K562 (cell line): ENCODE measurements around the gene LZTFL1. TPM values are rescaled to one million over a fixed set of nuclear protein-coding genes. Genes with fewer than 3 reads are reported as not detected.
"Not testable (repeated sequence)": the region's sequence is repeated elsewhere in the genome, so short reads cannot be mapped to it uniquely, and the experiment has no call there.

ENCODE experiments used
- ATAC-seq: fragments of 200-7000 bp; cut with Tn5 transposase; 3 replicates; pipeline ENCODE4 v1.9.1; 2020; ENCODE audit warnings: moderate library complexity
- BruUV-seq: library from RNA; stranded (reverse); fragments of 400-500 nt; replicated peaks from 2 replicates; lab custom pipeline; 2021; lab: Mats Ljungman, UMichigan
- CTCF ChIA-PET: fragments of 300-600 bp; formaldehyde crosslinking; extraction: SDS; loops from one replicate; lab custom pipeline; 2021; ENCODE audit warnings: low intra/inter-chr PET ratio; lab: Yijun Ruan, JAX
- POLR2A ChIA-PET: fragments of 300-600, 350-650 bp; sonication (Branson Sonifier 250); formaldehyde crosslinking; extraction: SDS; loops from one replicate; lab custom pipeline; 2021; ENCODE audit warnings: antibody characterized with exemption, inconsistent platforms; lab: Yijun Ruan, JAX
- DNase-seq, 4 experiments: peaks; one replicate each; pipeline versions ENCODE4 v3.0.0 to v3.0.0-alpha.2; 2011 to 2018; ENCODE audit warnings: low spot score in 3 of 4, mixed read lengths in 3 of 4; ENCODE audit errors: extremely low read depth in 1 of 4
- FAIRE-seq: peaks from 2 replicates; lab custom pipeline; 2011; peaks lifted over from hg19 to GRCh38; lab: Jason Lieb, UNC
- H2AFZ ChIP-seq: 2 replicates; pipeline ENCODE4 v1.6.0; 2011; ENCODE audit warnings: low read depth, low read length, control low read depth, inconsistent platforms
- H3K27ac ChIP-seq: fragments of 200-600 bp; 3 replicates; pipeline ENCODE4 v1.8.0; 2011; ENCODE audit warnings: low read depth, mild to moderate bottlenecking, control low read depth, inconsistent platforms, low read length, moderate library complexity, mixed read lengths; ENCODE audit errors: extremely low read depth
- H3K27me3 ChIP-seq, 2 experiments: fragments of 300-600 bp in 1 of 2; 2 replicates in 1 of 2; 3 replicates in 1 of 2; pipeline versions ENCODE4 v1.6.0 to v1.8.0; 2011; ENCODE audit warnings: inconsistent platforms in 2 of 2, low read length in 2 of 2, mild to moderate bottlenecking in 1 of 2, mixed read lengths in 1 of 2, moderate library complexity in 1 of 2; ENCODE audit not compliant: control insufficient read depth in 2 of 2, insufficient read depth in 2 of 2
- H3K36me3 ChIP-seq: fragments of 300-600 bp; 3 replicates; pipeline ENCODE4 v1.8.0; 2011; ENCODE audit warnings: mild to moderate bottlenecking, low read length, inconsistent platforms; ENCODE audit not compliant: control insufficient read depth, insufficient read depth
- H3K4me1 ChIP-seq, 2 experiments: fragments of 200-600 bp in 1 of 2; replicated peaks in 1 of 2; 2 replicates in 1 of 2; 3 replicates in 1 of 2; pipeline versions ENCODE4 v1.5.1 to v1.8.0; 2011; ENCODE audit warnings: inconsistent platforms in 2 of 2, low read length in 2 of 2, mild to moderate bottlenecking in 1 of 2, mixed read lengths in 1 of 2, moderate library complexity in 1 of 2; ENCODE audit not compliant: control insufficient read depth in 2 of 2, insufficient read depth in 2 of 2
- H3K4me2 ChIP-seq: 2 replicates; pipeline ENCODE4 v1.6.1; 2011; ENCODE audit warnings: low read length, control low read depth, inconsistent platforms, mixed read lengths; ENCODE audit not compliant: insufficient read depth
- H3K4me3 ChIP-seq: fragments of 200-600 bp; sonication (generic), shearing (Covaris generic); 2 replicates; pipeline ENCODE4 v1.5.1; 2016; ENCODE audit warnings: control low read depth, inconsistent platforms
- H3K79me2 ChIP-seq: fragments of 200-600 bp; 3 replicates; pipeline ENCODE4 v1.8.0; 2011; ENCODE audit warnings: low read length, inconsistent platforms; ENCODE audit not compliant: control insufficient read depth, insufficient read depth
- H3K9ac ChIP-seq, 2 experiments: 2 replicates each; pipeline versions ENCODE4 v1.6.0 to v1.6.1; 2011; ENCODE audit warnings: low read depth in 2 of 2, low read length in 2 of 2, control low read depth in 1 of 2, inconsistent platforms in 1 of 2, mild to moderate bottlenecking in 1 of 2, mixed read lengths in 1 of 2; ENCODE audit not compliant: insufficient read depth in 1 of 2
- H3K9me1 ChIP-seq: one replicate; pipeline ENCODE4 v1.6.0; 2011; ENCODE audit warnings: inconsistent platforms, mild to moderate bottlenecking, low read length, moderate library complexity; ENCODE audit not compliant: control insufficient read depth, insufficient read depth
- H3K9me3 ChIP-seq: replicated peaks from 2 replicates; pipeline ENCODE4 v1.5.1; 2011; ENCODE audit warnings: low read depth, low read length, inconsistent platforms; ENCODE audit not compliant: control insufficient read depth, insufficient read depth
- H4K20me1 ChIP-seq: replicated peaks from 2 replicates; pipeline ENCODE4 v1.6.1; 2011; ENCODE audit warnings: low read length, inconsistent platforms, mixed read lengths; ENCODE audit not compliant: control insufficient read depth, insufficient read depth
- BCOR ChIP-seq: fragments of 450-650 bp; IDR thresholded peaks from 2 replicates; pipeline ENCODE4 v1.6.1; 2016
- KDM1A ChIP-seq, 2 experiments: fragments of 450-650 bp; IDR thresholded peaks; 2 replicates each; pipeline ENCODE4 v1.6.1; 2016; ENCODE audit warnings: mild to moderate bottlenecking in 2 of 2
- ZNF146 ChIP-seq: IDR thresholded peaks from one replicate; pipeline ENCODE4 v1.6.1; 2018; ENCODE audit warnings: missing compliant biosample characterization; ENCODE audit not compliant: unreplicated experiment
- WGBS: fragments of 100-300 bp; shearing (Covaris generic); methylation state at CpG from one replicate; pipeline ENCODE4 v1.1.6; 2016; ENCODE audit warnings: low coverage, mixed read lengths; ENCODE audit not compliant: insufficient coverage; ENCODE audit errors: missing lambda C conversion rate; 5-methylcytosine and 5-hydroxymethylcytosine counted together
- in situ Hi-C: fragments of 300-500 bp; cut with MboI; formaldehyde crosslinking; loops from 4 replicates; pipeline ENCODE4 v1.15.0; 2018; ENCODE audit warnings: inconsistent platforms, mixed read lengths
- intact Hi-C: fragments of 100-400 bp; cut with micrococcal nuclease; formaldehyde crosslinking; loops from 2 replicates; pipeline ENCODE4 v1.14.2; 2022
- polyA plus RNA-seq, 8 experiments: library from polyadenylated mRNA; depleted of rRNA in 4 of 8; stranded (reverse) in 5 of 8; unstranded in 3 of 8; fragments of >200 nt; fragmentation: Nextera tagmentation in 2 of 8; fragmentation: Illumina TruSeq in 1 of 8; extraction: Ambion mirVana in 2 of 8; extraction: Trizol in 1 of 8; gene quantifications; 2 replicates each; pipeline versions ENCODE4 v1.2.1 to v1.2.3, GENCODE V29; 2011 to 2014; ENCODE audit warnings: inconsistent platforms in 1 of 8, missing spikeins in 1 of 8
- total RNA-seq, 7 experiments: library from RNA; depleted of rRNA in 6 of 7; stranded (reverse); fragments of >200 nt in 6 of 7; fragmentation: Illumina TruSeq in 2 of 7; extraction: Trizol in 2 of 7; gene quantifications; 2 replicates each; pipeline versions ENCODE4 v1.2.1 to v1.2.3, GENCODE V29; 2011 to 2021; ENCODE audit warnings: low replicate concordance in 1 of 7

The LZTFL1 gene
- total and polyA plus RNA-seq, 9 of the 15 experiments (the other 6 are each of a cell fraction or from before 2014, with no cell fraction given), result 10.7 to 33.7 (median 15.3) TPM

DNA sequence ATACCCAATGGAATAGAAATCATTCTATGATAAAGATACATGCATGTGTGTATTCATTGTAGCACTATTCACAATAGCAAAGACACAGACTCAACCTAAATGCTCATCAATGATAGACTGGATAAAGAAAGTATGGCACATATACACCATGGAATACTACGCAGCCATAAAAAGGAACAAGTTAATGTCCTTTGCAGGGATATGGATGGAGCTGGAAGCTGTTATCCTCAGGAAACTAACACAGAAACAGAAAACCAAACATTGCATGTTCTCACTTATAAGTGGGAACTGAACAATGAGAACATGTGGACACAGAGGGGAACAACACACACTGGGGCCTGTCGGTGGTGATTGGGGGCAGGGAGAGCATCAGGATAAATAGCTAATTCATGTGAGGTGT is 15.1 kb upstream of the LZTFL1 start:
- DNase-seq, H3K9me3 ChIP-seq, H3K9ac ChIP-seq, H4K20me1 ChIP-seq, H3K36me3 ChIP-seq, in situ Hi-C loops, H3K4me2 ChIP-seq, intact Hi-C loops, H2AFZ ChIP-seq, H3K79me2 ChIP-seq, H3K9me1 ChIP-seq, BruUV-seq, POLR2A ChIA-PET, H3K4me3 ChIP-seq, H3K27me3 ChIP-seq, ATAC-seq, FAIRE-seq, H3K27ac ChIP-seq: not testable (repeated sequence)
- H3K4me1 ChIP-seq, result peaks cover 0 to 19% of the 10 kb centered on the region in 2 experiments; a peak in 2 of 5 replicates
- 40% methylated on average over 2 of the region's 2 CpGs for WGBS
- peak; percentile 66 for TF ChIP-seq BCOR
- TF ChIP-seq ZNF146 (CRISPR knock-in tag), result peak; percentile 94
- TF ChIP-seq KDM1A (IDR thresholded peaks at IDR 0.05), result peak in 1 of 2 experiments; percentile 27; a peak in 1 of 4 replicates
- CTCF ChIA-PET, result interaction anchor here (0.6 kb wide), 1 partner anchor 486 kb away, joined by 3 read pairs; no protein-coding TSS in a partner anchor

DNA sequence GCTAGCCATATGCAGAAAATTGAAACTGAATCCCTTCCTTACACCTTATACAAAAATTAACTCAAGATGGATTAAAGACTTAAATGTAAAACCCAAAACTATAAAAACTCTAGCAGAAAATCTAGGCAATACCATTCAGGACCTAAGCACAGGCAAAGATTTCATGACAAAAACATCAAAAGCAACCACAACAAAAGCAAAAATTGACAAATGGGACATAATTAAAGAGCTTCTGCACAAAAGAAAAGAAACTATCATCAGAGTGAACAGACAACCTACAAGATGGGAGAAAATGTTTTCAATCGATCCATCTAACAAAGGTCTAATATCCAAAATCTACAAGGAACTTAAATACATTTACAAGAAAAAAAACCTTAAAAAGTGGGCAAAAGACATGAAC is 14.4 kb upstream of the LZTFL1 start:
- H3K9me3 ChIP-seq, H3K9ac ChIP-seq, BruUV-seq, POLR2A ChIA-PET, H3K9me1 ChIP-seq, H3K27me3 ChIP-seq, H4K20me1 ChIP-seq, DNase-seq, CTCF ChIA-PET, FAIRE-seq, H2AFZ ChIP-seq, H3K4me3 ChIP-seq, ATAC-seq, H3K36me3 ChIP-seq, H3K4me2 ChIP-seq, H3K27ac ChIP-seq, in situ Hi-C loops, intact Hi-C loops, H3K79me2 ChIP-seq: not testable (repeated sequence)
- WGBS, result 0% methylated on average over 1 of the region's 1 CpG
- peaks cover 0 to 19% of the 10 kb centered on the region in 2 experiments; a peak in 2 of 5 replicates for H3K4me1 ChIP-seq
